SK-N-SH (cell line): ENCODE results near the gene MAST4. TPM values are rescaled to one million over a fixed set of nuclear protein-coding genes. Genes with fewer than 3 reads are reported as not detected.

Experiments
- CTCF ChIA-PET: fragments of 300-600, 350-600 bp; formaldehyde crosslinking; extraction: SDS; loops from one replicate; lab custom pipeline; 2021; lab: Yijun Ruan, JAX
- POLR2A ChIA-PET: fragments of 350-600 bp; sonication (Branson Sonifier 250); formaldehyde crosslinking; extraction: SDS; loops from one replicate; lab custom pipeline; 2020; ENCODE audit warnings: antibody characterized with exemption, inconsistent platforms; lab: Yijun Ruan, JAX
- DNase-seq: peaks from one replicate; pipeline ENCODE4 v3.0.0; 2012
- H2AFZ ChIP-seq: fragments of 200-600 bp; sonication (generic); 2 replicates; pipeline ENCODE4 v1.8.1; 2016; ENCODE audit warnings: antibody characterized with exemption, mild to moderate bottlenecking, low read depth
- H3F3A ChIP-seq: fragments of 200-600 bp; sonication (generic); replicated peaks from 2 replicates; pipeline ENCODE3; 2016; ENCODE audit warnings: antibody characterized with exemption, mild to moderate bottlenecking; ENCODE audit not compliant: insufficient read depth
- H3K27ac ChIP-seq, 2 experiments: fragments of 200-500 bp in 1 of 2; fragments of 200-600 bp in 1 of 2; sonication (Bioruptor generic) in 1 of 2; sonication (generic), shearing (Covaris generic) in 1 of 2; 2 replicates each; pipeline versions ENCODE4 v1.5.1 to v1.6.1; 2014 to 2016; ENCODE audit warnings: low read depth in 2 of 2, inconsistent platforms in 1 of 2, low read length in 1 of 2, mild to moderate bottlenecking in 1 of 2, mixed read lengths in 1 of 2
- H3K27me3 ChIP-seq: fragments of 200-600 bp; sonication (generic), shearing (Covaris generic); 2 replicates; pipeline ENCODE4 v1.6.1; 2016; ENCODE audit warnings: mixed run types; ENCODE audit not compliant: insufficient read depth
- H3K36me3 ChIP-seq, 2 experiments: fragments of 200-500 bp in 1 of 2; fragments of 200-600 bp in 1 of 2; sonication (Bioruptor generic) in 1 of 2; sonication (generic) in 1 of 2; replicated peaks in 1 of 2; 2 replicates each; pipeline versions ENCODE3 to v1.5.1; 2014 to 2016; ENCODE audit warnings: low read length in 1 of 2, mild to moderate bottlenecking in 1 of 2; ENCODE audit not compliant: insufficient read depth in 2 of 2, control insufficient read depth in 1 of 2
- H3K4me1 ChIP-seq, 2 experiments: fragments of 200-500 bp in 1 of 2; fragments of 200-600 bp in 1 of 2; sonication (Bioruptor generic) in 1 of 2; sonication (generic), shearing (Covaris generic) in 1 of 2; 2 replicates each; pipeline versions ENCODE4 v1.5.1 to v1.6.1; 2014 to 2016; ENCODE audit warnings: low read depth in 1 of 2, low read length in 1 of 2, mixed run types in 1 of 2; ENCODE audit not compliant: insufficient read depth in 2 of 2, control insufficient read depth in 1 of 2
- H3K4me2 ChIP-seq: fragments of 200-600 bp; sonication (generic), shearing (Covaris generic); 2 replicates; pipeline ENCODE4 v1.6.1; 2017; ENCODE audit warnings: mixed run types
- H3K4me3 ChIP-seq, 2 experiments: fragments of 200-500 bp in 1 of 2; fragments of 200-600 bp in 1 of 2; sonication (Bioruptor generic) in 1 of 2; sonication (generic), shearing (Covaris generic) in 1 of 2; 2 replicates each; pipeline versions ENCODE4 v1.5.1 to v1.8.1; 2014 to 2016; ENCODE audit warnings: low read depth in 2 of 2, inconsistent platforms in 1 of 2, low read length in 1 of 2, mild to moderate bottlenecking in 1 of 2, mixed read lengths in 1 of 2, moderate library complexity in 1 of 2
- H3K79me2 ChIP-seq: fragments of 200-600 bp; sonication (generic); 2 replicates; pipeline ENCODE4 v1.8.1; 2017; ENCODE audit warnings: mild to moderate bottlenecking; ENCODE audit not compliant: insufficient read depth
- H3K9ac ChIP-seq: fragments of 200-600 bp; sonication (generic); 2 replicates; pipeline ENCODE4 v1.6.1; 2017; ENCODE audit warnings: mixed run types
- H3K9me2 ChIP-seq: fragments of 200-600 bp; sonication (generic); 2 replicates; pipeline ENCODE4 v1.6.1; 2017; ENCODE audit warnings: mixed run types
- H3K9me3 ChIP-seq: fragments of 200-600 bp; sonication (generic); 2 replicates; pipeline ENCODE4 v1.6.1; 2017; ENCODE audit warnings: mixed run types, mild to moderate bottlenecking, moderate library complexity
- H4K20me1 ChIP-seq: fragments of 200-600 bp; sonication (generic); 2 replicates; pipeline ENCODE4 v1.6.1; 2017; ENCODE audit warnings: mild to moderate bottlenecking, mixed run types; ENCODE audit not compliant: insufficient read depth
- CHD2 ChIP-seq: fragments of 150-350 bp; IDR thresholded peaks from 2 replicates; pipeline ENCODE4 v1.6.1; 2018; ENCODE audit warnings: low read length; ENCODE audit not compliant: partially characterized antibody
- ELF1 ChIP-seq: IDR thresholded peaks from 2 replicates; pipeline ENCODE4 v1.4.0; 2012
- EZH2phosphoT487 ChIP-seq: fragments of 200-600 bp; sonication (generic); IDR thresholded peaks from 2 replicates; pipeline ENCODE4 v1.6.1; 2017; ENCODE audit warnings: low read depth, mixed run types, mild to moderate bottlenecking, antibody characterized with exemption, moderate library complexity, borderline replicate concordance
- FOSL2 ChIP-seq: IDR thresholded peaks from 2 replicates; pipeline ENCODE4 v1.4.0; 2012; ENCODE audit warnings: low read depth, mild to moderate bottlenecking, moderate library complexity, borderline replicate concordance
- MEF2A ChIP-seq: IDR thresholded peaks from 2 replicates; pipeline ENCODE4 v1.4.0; 2012; ENCODE audit warnings: low read depth, borderline replicate concordance
- NFIC ChIP-seq: IDR thresholded peaks from 2 replicates; pipeline ENCODE4 v1.4.0; 2012; ENCODE audit warnings: borderline replicate concordance
- NRF1 ChIP-seq: IDR thresholded peaks from 2 replicates; pipeline ENCODE4 v1.6.1; 2012; ENCODE audit warnings: low read depth, mild to moderate bottlenecking, low read length
- RXRA ChIP-seq: IDR thresholded peaks from 2 replicates; pipeline ENCODE4 v1.4.0; 2012; ENCODE audit warnings: low read depth, mild to moderate bottlenecking, borderline replicate concordance
- SMC3 ChIP-seq: IDR thresholded peaks from 2 replicates; pipeline ENCODE4 v1.6.1; 2012; ENCODE audit warnings: low read depth, low read length, improper control_type of control experiment
- TAF1 ChIP-seq: IDR thresholded peaks from 2 replicates; pipeline ENCODE4 v1.6.1; 2012; ENCODE audit warnings: low read depth, mild to moderate bottlenecking, low read length, moderate library complexity, borderline replicate concordance
- TCF12 ChIP-seq: IDR thresholded peaks from 2 replicates; pipeline ENCODE4 v1.4.0; 2012
- polyA plus RNA-seq, 3 experiments: library from polyadenylated mRNA; depleted of rRNA; stranded (reverse); fragments of >200 nt; gene quantifications; 2 replicates each; pipeline ENCODE4 v1.2.3, GENCODE V29; 2012
- TF ChIP-seq, protein P1 (sequence below): IDR thresholded peaks from 2 replicates; pipeline ENCODE4; 2012
- TF ChIP-seq, protein P2 (sequence below): fragments of 150-350 bp; IDR thresholded peaks from 2 replicates; pipeline ENCODE4 v1.6.1; 2017; ENCODE audit warnings: antibody characterized with exemption, low read length, low read depth, borderline replicate concordance
- TF ChIP-seq, protein P3 (sequence below): fragments of 150-350 bp; IDR thresholded peaks from 2 replicates; pipeline ENCODE4 v1.6.1; 2016; ENCODE audit warnings: mild to moderate bottlenecking, low read depth, low read length
- TF ChIP-seq, protein P4 (sequence below): IDR thresholded peaks from 2 replicates; pipeline ENCODE4 v1.4.0; 2012; ENCODE audit warnings: low read depth

MAST4 gene
- polyA plus RNA-seq, 1 of the 3 experiments (the other 2 are of a cell fraction): 2.2 TPM

DNA sequence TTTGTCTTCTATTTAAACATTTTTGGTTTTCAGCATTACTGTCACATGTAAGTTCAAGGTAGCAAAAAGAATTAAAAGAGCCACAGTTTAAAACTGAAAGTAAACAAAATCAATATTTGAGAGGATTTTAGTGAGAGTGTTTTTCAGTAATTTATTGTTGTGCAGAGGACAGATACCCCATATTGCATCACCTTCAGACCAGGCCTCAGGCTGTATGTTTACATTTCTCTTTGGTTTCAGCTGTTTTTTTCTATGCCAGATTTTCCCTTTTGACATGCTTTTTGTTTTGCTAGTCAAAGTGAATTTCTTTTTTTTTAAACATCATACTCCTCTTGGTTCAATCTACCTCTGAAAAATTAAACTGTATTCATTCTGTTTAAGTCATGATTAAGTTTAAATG, 47.2 kb downstream of the MAST4 start:
- Histone ChIP-seq H3K4me3 (no peak overlapping the region), H3K36me3 (no peaks in the 10 kb centered on the region), H3K27ac (no peak overlapping the region), H3K4me2 (no peak overlapping the region), H3K9me2 (no peaks in the 10 kb centered on the region), H4K20me1 (no peaks in the 10 kb centered on the region), H3F3A (no peaks in the 10 kb centered on the region), H3K27me3 (no peaks in the 10 kb centered on the region), H3K79me2 (no peaks in the 10 kb centered on the region), H3K9ac (no peak overlapping the region), H3K9me3 (no peaks in the 10 kb centered on the region), H2AFZ (no peak overlapping the region; the same call in 1 of the 2 replicates), H3K4me1 (no peaks in the 10 kb centered on the region; a peak in 1 of 4 replicates)
- no peak for DNase-seq
- TF ChIP-seq ELF1 (no peak), FOSL2 (no peak), SMC3 (no peak), TCF12 (no peak)
- TF ChIP-seq, protein P1, sequence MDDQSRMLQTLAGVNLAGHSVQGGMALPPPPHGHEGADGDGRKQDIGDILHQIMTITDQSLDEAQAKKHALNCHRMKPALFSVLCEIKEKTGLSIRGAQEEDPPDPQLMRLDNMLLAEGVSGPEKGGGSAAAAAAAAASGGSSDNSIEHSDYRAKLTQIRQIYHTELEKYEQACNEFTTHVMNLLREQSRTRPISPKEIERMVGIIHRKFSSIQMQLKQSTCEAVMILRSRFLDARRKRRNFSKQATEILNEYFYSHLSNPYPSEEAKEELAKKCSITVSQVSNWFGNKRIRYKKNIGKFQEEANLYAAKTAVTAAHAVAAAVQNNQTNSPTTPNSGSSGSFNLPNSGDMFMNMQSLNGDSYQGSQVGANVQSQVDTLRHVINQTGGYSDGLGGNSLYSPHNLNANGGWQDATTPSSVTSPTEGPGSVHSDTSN: no peak
- ChIA-PET POLR2A (no interaction called here), CTCF (interaction anchor here (0.8 to 1.2 kb wide), 2 partner anchors 31 to 337 kb away, joined by 3 read pairs; no protein-coding TSS in a partner anchor)

DNA sequence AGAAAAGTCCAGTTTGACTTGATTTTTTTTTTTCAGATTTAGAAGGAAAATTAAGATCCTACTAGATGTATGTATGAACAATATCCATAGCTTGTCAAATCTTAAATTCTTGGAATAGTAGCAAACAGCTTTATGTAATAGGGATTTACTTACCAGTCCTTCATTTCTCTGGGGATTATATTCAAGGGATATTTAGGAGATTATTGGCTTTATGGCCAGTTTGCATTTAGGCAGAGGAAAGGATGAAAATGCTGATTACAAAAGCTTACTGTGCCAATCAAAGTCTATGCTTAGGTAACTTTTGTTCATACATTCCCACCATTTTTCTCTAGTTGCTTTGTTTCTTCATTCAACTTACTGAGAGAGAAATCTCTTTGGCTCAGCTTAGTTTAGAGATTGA, 47.9 kb downstream of the MAST4 start:
- H3K36me3 ChIP-seq: no peaks in the 10 kb centered on the region
- H4K20me1 ChIP-seq: no peaks in the 10 kb centered on the region
- no peaks in the 10 kb centered on the region for H3K9me3 ChIP-seq
- H3K27me3 ChIP-seq: no peaks in the 10 kb centered on the region
- TF ChIP-seq, protein P1: no peak
- TF ChIP-seq CHD2: no peak
- no peak for TF ChIP-seq ELF1
- no peak for TF ChIP-seq RXRA
- TF ChIP-seq NRF1: no peak
- TF ChIP-seq SMC3: no peak
- TF ChIP-seq NFIC: no peak
- no peak for TF ChIP-seq TCF12
- TF ChIP-seq EZH2phosphoT487: no peak
- TF ChIP-seq, protein P2, sequence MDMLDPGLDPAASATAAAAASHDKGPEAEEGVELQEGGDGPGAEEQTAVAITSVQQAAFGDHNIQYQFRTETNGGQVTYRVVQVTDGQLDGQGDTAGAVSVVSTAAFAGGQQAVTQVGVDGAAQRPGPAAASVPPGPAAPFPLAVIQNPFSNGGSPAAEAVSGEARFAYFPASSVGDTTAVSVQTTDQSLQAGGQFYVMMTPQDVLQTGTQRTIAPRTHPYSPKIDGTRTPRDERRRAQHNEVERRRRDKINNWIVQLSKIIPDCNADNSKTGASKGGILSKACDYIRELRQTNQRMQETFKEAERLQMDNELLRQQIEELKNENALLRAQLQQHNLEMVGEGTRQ: no peak
- TF ChIP-seq TAF1: no peak
- TF ChIP-seq MEF2A: no peak
- TF ChIP-seq, protein P3, sequence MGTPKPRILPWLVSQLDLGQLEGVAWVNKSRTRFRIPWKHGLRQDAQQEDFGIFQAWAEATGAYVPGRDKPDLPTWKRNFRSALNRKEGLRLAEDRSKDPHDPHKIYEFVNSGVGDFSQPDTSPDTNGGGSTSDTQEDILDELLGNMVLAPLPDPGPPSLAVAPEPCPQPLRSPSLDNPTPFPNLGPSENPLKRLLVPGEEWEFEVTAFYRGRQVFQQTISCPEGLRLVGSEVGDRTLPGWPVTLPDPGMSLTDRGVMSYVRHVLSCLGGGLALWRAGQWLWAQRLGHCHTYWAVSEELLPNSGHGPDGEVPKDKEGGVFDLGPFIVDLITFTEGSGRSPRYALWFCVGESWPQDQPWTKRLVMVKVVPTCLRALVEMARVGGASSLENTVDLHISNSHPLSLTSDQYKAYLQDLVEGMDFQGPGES: no peak
- TF ChIP-seq, protein P4, sequence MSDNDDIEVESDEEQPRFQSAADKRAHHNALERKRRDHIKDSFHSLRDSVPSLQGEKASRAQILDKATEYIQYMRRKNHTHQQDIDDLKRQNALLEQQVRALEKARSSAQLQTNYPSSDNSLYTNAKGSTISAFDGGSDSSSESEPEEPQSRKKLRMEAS: no peak
- H3K79me2 ChIP-seq: no peaks in the 10 kb centered on the region
- no peak overlapping the region for H3K4me2 ChIP-seq
- no peaks in the 10 kb centered on the region; a peak in 1 of 4 replicates for H3K4me1 ChIP-seq
- no peak overlapping the region for H2AFZ ChIP-seq
- no peak overlapping the region for H3K4me3 ChIP-seq
- DNase-seq: no peak
- H3F3A ChIP-seq: no peaks in the 10 kb centered on the region
- CTCF ChIA-PET: interaction anchor here (0.8 kb wide), 1 partner anchor 31 kb away, joined by 3 read pairs; no protein-coding TSS in a partner anchor
- POLR2A ChIA-PET: no interaction called here
- no peak overlapping the region for H3K9ac ChIP-seq
- H3K9me2 ChIP-seq: no peaks in the 10 kb centered on the region
- no peak overlapping the region for H3K27ac ChIP-seq
